GM23338 (cell line): ENCODE results near the gene RBM23. TPM values are rescaled to one million over a fixed set of nuclear protein-coding genes. Genes with fewer than 3 reads are reported as not detected.

Experiments used
- ATAC-seq: fragments of 200-7000 bp; cut with Tn5 transposase; 3 replicates; pipeline ENCODE4 v1.9.1; 2020
- DNase-seq: peaks from one replicate; pipeline ENCODE4 v3.0.0-alpha.2; 2015; ENCODE audit warnings: low spot score
- H2AFZ ChIP-seq: fragments of 200-600 bp; sonication (generic); 2 replicates; pipeline ENCODE4 v1.8.0; 2016; ENCODE audit warnings: antibody characterized with exemption, mild to moderate bottlenecking, moderate library complexity
- H3F3A ChIP-seq: fragments of 200-600 bp; sonication (generic); replicated peaks from 2 replicates; pipeline ENCODE4 v1.8.0; 2017; ENCODE audit warnings: antibody characterized with exemption, mixed run types, low read depth
- H3K27ac ChIP-seq: fragments of 200-600 bp; sonication (generic); 2 replicates; pipeline ENCODE4 v1.6.1; 2016; ENCODE audit warnings: low read depth
- H3K27me3 ChIP-seq: fragments of 200-600 bp; sonication (generic); 2 replicates; pipeline ENCODE4 v1.8.0; 2016; ENCODE audit warnings: mild to moderate bottlenecking, mixed run types, moderate library complexity; ENCODE audit not compliant: insufficient read depth
- H3K36me3 ChIP-seq: fragments of 200-600 bp; sonication (generic); 2 replicates; pipeline ENCODE4 v1.8.0; 2016; ENCODE audit warnings: mild to moderate bottlenecking; ENCODE audit not compliant: insufficient read depth
- H3K4me1 ChIP-seq: fragments of 200-600 bp; sonication (generic); 2 replicates; pipeline ENCODE4 v1.8.0; 2016; ENCODE audit warnings: mild to moderate bottlenecking, moderate library complexity; ENCODE audit not compliant: insufficient read depth
- H3K4me2 ChIP-seq: fragments of 200-600 bp; sonication (generic); 2 replicates; pipeline ENCODE4 v1.7.1; 2017; ENCODE audit warnings: mixed run types
- H3K4me3 ChIP-seq: fragments of 200-600 bp; sonication (generic); 2 replicates; pipeline ENCODE4 v1.6.1; 2016; ENCODE audit warnings: mixed run types
- H3K79me2 ChIP-seq: fragments of 200-600 bp; sonication (generic); replicated peaks from 2 replicates; pipeline ENCODE4 v1.8.0; 2017; ENCODE audit warnings: mild to moderate bottlenecking; ENCODE audit not compliant: insufficient read depth
- H3K9me2 ChIP-seq: fragments of 200-600 bp; sonication (generic); 2 replicates; pipeline ENCODE4 v1.8.0; 2017; ENCODE audit not compliant: insufficient read depth
- H4K20me1 ChIP-seq: fragments of 200-600 bp; sonication (generic); replicated peaks from 2 replicates; pipeline ENCODE4 v1.8.0; 2017; ENCODE audit warnings: mild to moderate bottlenecking; ENCODE audit not compliant: insufficient read depth
- H3K27ac Mint-ChIP-seq: 2 replicates; pipeline ENCODE4 v1.8.0; 2020; ENCODE audit warnings: inconsistent platforms, mild to moderate bottlenecking, moderate library complexity, mixed read lengths
- H3K27me3 Mint-ChIP-seq: 3 replicates; pipeline ENCODE4 v1.8.0; 2022; ENCODE audit warnings: low read depth, mild to moderate bottlenecking, moderate library complexity, mixed read lengths, inconsistent platforms; ENCODE audit not compliant: insufficient read depth, poor library complexity
- H3K36me3 Mint-ChIP-seq: 3 replicates; pipeline ENCODE4 v1.8.0; 2021; ENCODE audit warnings: low read depth, mild to moderate bottlenecking, inconsistent platforms, moderate library complexity, mixed read lengths
- H3K4me1 Mint-ChIP-seq: 3 replicates; pipeline ENCODE4 v1.8.0; 2020; ENCODE audit warnings: mild to moderate bottlenecking, inconsistent platforms, mixed read lengths
- H3K4me3 Mint-ChIP-seq: 3 replicates; pipeline ENCODE4 v1.8.0; 2021; ENCODE audit warnings: moderate library complexity, mild to moderate bottlenecking, inconsistent platforms, mixed read lengths
- H3K9me3 Mint-ChIP-seq: 3 replicates; pipeline ENCODE4 v1.8.0; 2020; ENCODE audit warnings: moderate library complexity, mild to moderate bottlenecking, inconsistent platforms, mixed read lengths
- CTCF ChIP-seq, 2 experiments: fragments of 200-600 bp in 1 of 2; sonication (generic) in 1 of 2; conservative IDR thresholded peaks; 2 replicates each; pipeline versions ENCODE4 v1.5.1 to v1.6.1; 2016 to 2017; ENCODE audit warnings: antibody characterized with exemption in 2 of 2, low read depth in 2 of 2, mild to moderate bottlenecking in 2 of 2, moderate library complexity in 1 of 2
- EZH2phosphoT487 ChIP-seq: fragments of 200-600 bp; sonication (generic); IDR thresholded peaks from one replicate; pipeline ENCODE4 v1.8.1; 2018; ENCODE audit warnings: antibody characterized with exemption; ENCODE audit not compliant: unreplicated experiment
- JUNB ChIP-seq: IDR thresholded peaks from one replicate; pipeline ENCODE4 v1.6.1; 2016; ENCODE audit warnings: antibody characterized with exemption; ENCODE audit not compliant: unreplicated experiment
- NANOG ChIP-seq: IDR thresholded peaks from 2 replicates; pipeline ENCODE4 v1.6.1; 2016; ENCODE audit warnings: antibody characterized with exemption, borderline replicate concordance
- POLR2AphosphoS5 ChIP-seq: IDR thresholded peaks from 2 replicates; pipeline ENCODE4 v1.6.1; 2016; ENCODE audit warnings: antibody characterized with exemption, low read depth
- REST ChIP-seq: IDR thresholded peaks from one replicate; pipeline ENCODE4 v1.6.1; 2018; ENCODE audit warnings: antibody characterized with exemption; ENCODE audit not compliant: unreplicated experiment
- ZNF114 ChIP-seq: fragments of 250-450 bp; sonication (Bioruptor Pico); IDR thresholded peaks from 2 replicates; pipeline ENCODE4 v1.5.0; 2020; ENCODE audit warnings: mild to moderate bottlenecking, moderate library complexity
- ZNF331 ChIP-seq: fragments of 250-450 bp; sonication (Bioruptor Pico); IDR thresholded peaks from 2 replicates; pipeline ENCODE4 v1.5.0; 2020; ENCODE audit warnings: low read depth, mild to moderate bottlenecking, moderate library complexity
- ZNF462 ChIP-seq: fragments of 250-450 bp; sonication (Bioruptor Pico); IDR thresholded peaks from 2 replicates; pipeline ENCODE4 v1.5.0; 2020; ENCODE audit warnings: mild to moderate bottlenecking, moderate library complexity
- polyA plus RNA-seq: library from polyadenylated mRNA; unstranded; fragments of >200 nt; fragmentation: Nextera tagmentation; extraction: Ambion mirVana; gene quantifications from 2 replicates; pipeline ENCODE4 v1.2.1, GENCODE V29; 2016
- total RNA-seq: library from RNA; depleted of rRNA; stranded (reverse); fragments of >200 nt; shearing (Covaris generic); gene quantifications from 2 replicates; pipeline ENCODE4 v1.2.3, GENCODE V29; 2014

The RBM23 gene
- total and polyA plus RNA-seq, 2 experiments from 2014 or later, result 14.4 to 52.8 TPM

DNA sequence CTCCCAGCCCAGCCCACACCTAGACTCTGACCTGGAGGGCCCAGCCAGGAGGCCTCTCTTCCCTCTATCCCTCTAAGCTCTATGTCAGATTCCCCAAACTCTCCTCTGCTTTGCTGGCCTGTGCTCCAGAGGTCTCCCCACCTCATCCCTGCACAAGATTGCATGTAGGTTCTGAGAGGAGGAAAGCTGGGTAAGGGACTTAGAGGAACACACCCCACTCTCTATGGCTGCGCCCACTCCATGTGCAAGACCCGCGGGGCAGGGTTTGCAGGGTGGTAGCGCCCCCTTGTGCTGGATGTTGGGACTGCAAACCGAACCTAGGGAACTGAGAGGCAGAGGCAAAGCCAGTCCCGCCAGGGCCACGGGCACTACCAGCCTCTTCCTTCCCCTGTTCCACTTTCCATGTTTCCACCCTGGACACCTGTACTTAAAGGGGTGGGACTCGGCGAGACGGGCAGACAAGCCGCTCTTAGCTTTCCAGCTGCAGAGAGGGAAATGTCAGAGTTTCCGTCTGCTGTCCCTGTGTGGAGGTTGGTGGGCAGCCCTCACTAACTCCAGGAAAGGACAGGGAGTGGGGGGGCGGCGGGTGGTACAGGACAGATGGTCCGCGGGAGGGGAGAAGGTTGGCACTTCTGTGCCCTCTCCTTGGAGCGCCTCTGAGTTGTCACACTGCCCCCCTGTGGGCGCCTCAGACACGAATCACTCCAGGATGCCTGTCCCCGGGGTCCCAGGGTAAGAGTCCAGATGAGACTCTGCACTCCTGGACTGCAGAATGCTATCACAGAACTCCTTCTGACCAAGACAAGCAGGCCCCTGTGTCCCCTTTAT is 65.8 kb downstream of the RBM23 start:
- Histone ChIP-seq H3K4me1 (peaks cover 17% of the 10 kb centered on the region), H3K27ac (no peak overlapping the region), H3K4me3 (peak overlapping the region; percentile 59), H3K27me3 (no peaks in the 10 kb centered on the region), H3K79me2 (no peaks in the 10 kb centered on the region), H3F3A (peaks cover 15% of the 10 kb centered on the region), H3K9me2 (no peaks in the 10 kb centered on the region), H3K4me2 (peak overlapping the region; percentile 84), H3K36me3 (no peaks in the 10 kb centered on the region), H2AFZ (peak overlapping the region; percentile 89), H4K20me1 (no peaks in the 10 kb centered on the region)
- Mint-ChIP-seq H3K27ac (peak overlapping the region; percentile 84), H3K9me3 (no peaks in the 10 kb centered on the region; the same call in 2 of the 3 replicates), H3K27me3 (peaks cover 4% of the 10 kb centered on the region), H3K4me1 (peaks cover 19% of the 10 kb centered on the region), H3K4me3 (peak overlapping the region; percentile 71), H3K36me3 (no peaks in the 10 kb centered on the region; the same call in 2 of the 3 replicates)
- TF ChIP-seq CTCF (conservative IDR thresholded peaks at IDR 0.05; ENCODE audit: low read depth in 2 of 2) (peak; percentile 96 to 98), POLR2AphosphoS5 (no peak), JUNB (no peak)
- DNase-seq (peak; percentile 93), ATAC-seq (peak; percentile 81)

GRCh38 chr14:22852599-22852939 is 66.4 kb downstream of the RBM23 start:
- DNase-seq, result no peak
- H2AFZ ChIP-seq, result peak overlapping the region; percentile 86
- no peak for TF ChIP-seq EZH2phosphoT487
- no peak for TF ChIP-seq ZNF462 (CRISPR knock-in tag)
- no peak for TF ChIP-seq POLR2AphosphoS5
- TF ChIP-seq JUNB, result no peak
- no peak for TF ChIP-seq NANOG
- no peak for TF ChIP-seq ZNF331
- TF ChIP-seq ZNF114 (CRISPR knock-in tag), result no peak
- no peak for TF ChIP-seq REST

More at GRCh38 chr14:22852599-22852939, 66.4 kb downstream of the RBM23 start:
- no peaks in the 10 kb centered on the region for H3K79me2 ChIP-seq
- peaks cover 6% of the 10 kb centered on the region for H3K27me3 Mint-ChIP-seq
- no peak overlapping the region for H3K4me3 Mint-ChIP-seq
- H3K9me3 Mint-ChIP-seq, result no peaks in the 10 kb centered on the region; the same call in 2 of the 3 replicates
- no peaks in the 10 kb centered on the region for H4K20me1 ChIP-seq
- H3K27me3 ChIP-seq, result no peaks in the 10 kb centered on the region
- no peaks in the 10 kb centered on the region for H3K9me2 ChIP-seq
- no peak overlapping the region for H3K27ac ChIP-seq
- H3K4me1 ChIP-seq, result peaks cover 22% of the 10 kb centered on the region
- no peak for ATAC-seq
- peaks cover 21% of the 10 kb centered on the region for H3F3A ChIP-seq
- H3K4me3 ChIP-seq, result no peak overlapping the region
- no peaks in the 10 kb centered on the region for H3K36me3 ChIP-seq
- peaks cover 25% of the 10 kb centered on the region for H3K4me1 Mint-ChIP-seq
- peak overlapping the region; percentile 84 for H3K27ac Mint-ChIP-seq
- H3K36me3 Mint-ChIP-seq, result no peaks in the 10 kb centered on the region; the same call in 2 of the 3 replicates
- peak overlapping the region; percentile 84; the same call in 1 of the 2 replicates for H3K4me2 ChIP-seq
